ENCODE results near the gene ANAPC16.

- no peak for TF ChIP-seq TAF1 (IDR thresholded peaks at IDR 0.05; ENCODE audit: borderline replicate concordance, low read depth, low read length)
- TF ChIP-seq POLR2A (IDR thresholded peaks at IDR 0.05; ENCODE audit: low read depth, low read length) = no peak
Observed at GRCh38 chr10:72219235-72219814, 3.5 kb downstream of the ANAPC16 start.
